Hematopoietic multipotent progenitor cell (in vitro differentiated cells): ENCODE measurements around the gene ROBO1. TPM values are rescaled to one million over a fixed set of nuclear protein-coding genes. Genes with fewer than 3 reads are reported as not detected.
"Not testable (repeated sequence)": the region's sequence is repeated elsewhere in the genome, so short reads cannot be mapped to it uniquely, and the experiment has no call there.

Experiments used
- DNase-seq, 3 donors: peaks; one replicate each; pipeline ENCODE4 v3.0.0-alpha.2; 2011 to 2015; ENCODE audit warnings: low read depth in 2 of 3, low spot score in 2 of 3
- total RNA-seq: library from RNA; depleted of rRNA; stranded (reverse); fragments of >200 nt; gene quantifications from one replicate; pipeline ENCODE4 v1.2.3, GENCODE V29; 2012

ROBO1 gene
- total RNA-seq, 1 donor: 3.2 TPM

DNA sequence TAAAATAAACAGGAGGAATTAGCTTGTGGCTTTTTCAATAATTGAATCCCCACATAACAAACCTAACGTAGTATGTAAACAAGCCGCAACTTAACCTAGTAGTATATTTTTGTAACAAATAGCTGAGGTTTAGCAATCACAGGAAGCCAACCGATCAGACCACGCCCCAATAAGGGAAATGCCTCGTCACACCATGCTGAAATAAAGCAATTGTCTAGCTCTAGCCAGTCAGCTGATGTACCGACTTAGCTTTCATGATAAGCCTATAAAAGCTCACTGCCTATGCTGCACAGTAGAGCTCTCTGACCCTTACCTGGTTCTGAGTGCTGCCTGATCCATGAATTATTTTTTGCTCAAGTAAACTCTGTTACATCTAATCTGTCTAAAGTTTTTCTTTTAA, 208.9 kb downstream of the ROBO1 start:
- DNase-seq: no peak

DNA sequence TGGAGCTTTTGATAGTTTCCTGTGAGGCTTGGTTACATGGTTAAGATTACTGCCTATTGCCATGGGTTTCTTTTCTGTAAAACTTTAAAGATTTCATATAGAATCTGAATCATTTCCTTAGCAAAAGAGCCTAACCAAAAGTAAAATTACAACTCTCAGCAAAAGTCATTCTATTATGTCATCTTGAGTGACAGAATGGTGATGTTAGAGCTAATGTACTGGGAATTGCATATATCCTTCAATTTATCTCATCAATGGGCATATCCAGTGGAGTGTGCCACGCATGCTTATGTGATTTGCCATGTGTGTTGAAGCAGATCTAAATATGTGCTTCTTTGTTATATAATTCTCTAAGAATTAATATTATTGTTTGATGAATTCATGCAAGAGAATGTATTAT, 212.1 kb downstream of the ROBO1 start:
- DNase-seq: no peak

GRCh38 chr3:79551997-79552396, 215.8 kb downstream of the ROBO1 start:
- DNase-seq: no peak

GRCh38 chr3:79551321-79551892, 216.4 kb downstream of the ROBO1 start:
- DNase-seq: no peak

GRCh38 chr3:79543218-79543982, 224.4 kb downstream of the ROBO1 start:
- DNase-seq: no peak

DNA sequence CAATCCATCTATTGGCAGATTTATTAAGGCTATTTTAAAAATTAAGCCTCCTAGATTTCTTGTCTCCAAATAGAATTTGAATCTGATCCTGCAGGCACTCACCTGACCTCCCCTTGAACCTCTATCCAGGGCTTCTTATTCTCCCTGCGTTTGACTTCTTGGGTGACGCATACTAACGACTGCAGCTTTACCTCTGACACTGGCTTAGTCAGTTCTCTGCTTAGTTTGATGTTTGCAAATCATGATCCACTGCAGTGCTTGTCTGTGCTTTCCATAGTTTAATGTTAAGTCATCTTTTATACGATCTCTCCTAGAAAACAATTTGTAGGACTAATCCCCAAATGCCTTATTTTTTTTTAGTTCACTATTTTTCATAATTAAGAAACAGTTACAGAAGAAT, 233.1 kb downstream of the ROBO1 start:
- DNase-seq: no peak

DNA sequence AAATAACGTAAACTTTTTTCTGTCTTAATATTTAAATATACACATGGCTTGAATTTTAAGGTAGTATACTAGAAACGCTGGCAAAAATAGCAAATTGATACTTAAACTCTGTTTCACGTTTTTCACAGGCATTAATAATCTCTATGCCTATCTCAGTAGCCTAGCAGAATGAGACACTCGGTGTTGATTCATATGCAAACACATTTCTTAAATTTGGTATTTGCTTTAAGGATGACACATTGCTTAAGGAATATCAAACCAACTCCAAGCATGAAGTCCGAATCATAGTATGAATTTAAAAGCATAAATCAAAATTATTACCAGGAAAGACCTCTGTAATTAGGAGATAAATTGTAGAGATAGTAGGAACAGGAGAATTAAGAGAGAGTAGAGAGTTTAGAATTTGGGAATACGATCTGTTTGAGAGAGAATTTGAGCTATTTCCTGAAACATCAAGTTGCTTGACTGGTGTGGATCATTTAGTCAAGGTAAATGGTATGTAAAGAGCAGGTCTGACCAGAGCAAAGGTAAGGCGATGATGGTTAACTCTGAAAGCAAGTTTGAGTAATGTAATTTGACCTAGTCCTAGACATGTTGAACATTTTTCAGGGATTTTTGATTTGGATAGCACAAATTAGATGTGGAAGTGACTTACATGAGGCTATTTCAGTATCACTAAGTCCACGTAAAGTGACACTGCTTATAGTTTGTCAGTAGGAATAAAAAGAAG, 236.1 kb downstream of the ROBO1 start:
- no peak for DNase-seq

GRCh38 chr3:79521221-79521848, 246.5 kb downstream of the ROBO1 start:
- DNase-seq: peak in 2 of 3 donors; percentile 5 to 41

GRCh38 chr3:79517766-79518413, 249.9 kb downstream of the ROBO1 start:
- DNase-seq: no peak

GRCh38 chr3:79516795-79517194, 251.0 kb downstream of the ROBO1 start:
- no peak for DNase-seq

GRCh38 chr3:79515072-79515471, 252.7 kb downstream of the ROBO1 start:
- DNase-seq: no peak

- no peak for DNase-seq
Measured at GRCh38 chr3:79514069-79514468, 253.7 kb downstream of the ROBO1 start.

DNA sequence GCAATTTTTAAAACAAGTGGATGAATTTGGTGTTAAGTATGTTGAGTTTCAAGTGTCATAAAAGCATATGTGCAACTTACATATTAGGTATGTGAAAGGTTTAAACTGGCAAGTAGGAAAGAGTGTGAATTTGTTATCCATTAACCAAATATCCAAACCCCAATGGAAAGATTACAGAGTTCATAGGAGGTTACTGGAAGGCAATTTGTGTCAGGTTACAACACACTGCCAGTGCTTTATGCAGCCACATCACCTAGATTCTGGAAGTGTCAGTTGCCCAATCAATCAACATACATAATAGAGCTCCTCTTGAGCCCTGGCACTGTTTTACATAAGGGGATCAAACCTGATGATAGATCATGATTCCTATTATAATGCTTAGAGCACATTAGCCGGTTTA, 261.0 kb downstream of the ROBO1 start:
- DNase-seq: no peak

GRCh38 chr3:79502216-79502681, 265.5 kb downstream of the ROBO1 start:
- not testable (repeated sequence) for DNase-seq

DNA sequence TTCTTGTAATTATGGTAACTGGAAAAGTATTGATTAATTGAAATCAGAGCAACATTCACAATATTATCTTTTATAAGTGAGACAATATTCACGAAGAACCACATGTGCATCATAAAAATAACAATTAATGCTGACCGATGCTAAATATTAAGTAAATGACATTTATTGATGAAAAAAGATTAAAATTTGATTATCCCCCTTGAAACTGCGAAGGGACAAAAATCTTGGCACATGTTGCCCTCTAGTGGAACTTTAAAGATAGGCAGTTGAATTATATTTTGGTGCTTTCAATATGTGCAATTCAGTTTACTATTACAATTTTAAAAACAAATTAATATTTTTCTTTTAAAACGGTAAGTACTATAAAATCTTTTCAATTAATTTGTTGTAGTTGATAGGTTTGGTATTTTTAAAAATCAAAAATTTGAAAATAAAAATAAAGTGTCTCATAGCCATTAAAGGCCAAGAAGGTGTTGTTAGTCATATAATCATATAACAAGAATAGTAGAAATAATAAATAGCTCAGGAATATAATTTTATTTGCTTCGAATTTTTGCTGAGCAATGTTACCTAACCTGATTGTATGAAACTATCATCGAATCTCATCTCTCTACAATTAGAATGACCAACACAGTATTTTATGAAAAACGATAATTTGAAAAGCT, 270.2 kb downstream of the ROBO1 start:
- peak in 1 of 3 donors; percentile 1 for DNase-seq

- no peak for DNase-seq
Measured at GRCh38 chr3:79491029-79491641, 276.7 kb downstream of the ROBO1 start.

- DNase-seq: no peak
Measured at GRCh38 chr3:79490165-79491028, 277.4 kb downstream of the ROBO1 start.

DNA sequence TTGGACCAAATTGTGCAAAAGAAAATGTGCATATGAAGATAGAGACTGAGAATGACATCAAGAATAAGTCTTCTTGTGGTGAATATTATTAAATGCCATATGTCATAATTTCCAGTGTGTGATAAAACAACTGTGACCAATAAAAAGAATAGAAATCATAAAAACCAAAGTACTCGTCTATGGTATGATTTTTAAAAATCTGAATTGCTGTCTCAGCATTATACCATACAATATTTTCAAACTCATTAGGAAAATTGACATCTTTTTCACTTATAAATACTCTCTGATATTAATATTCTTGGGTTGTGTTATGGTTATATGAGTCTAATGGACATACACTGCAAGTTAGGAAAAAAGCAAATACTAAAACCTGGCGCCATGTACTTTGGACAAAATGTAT, 279.4 kb downstream of the ROBO1 start:
- DNase-seq: no peak

- no peak for DNase-seq
Measured at GRCh38 chr3:79480746-79481145, 287.1 kb downstream of the ROBO1 start.
